D721Med (cell line): Measurements from ENCODE around the gene UNC45A.

Source experiments
- DNase-seq: peaks from one replicate; pipeline ENCODE4 v3.0.0; 2011; ENCODE audit warnings: low spot score; ENCODE audit not compliant: insufficient read length
- FAIRE-seq: peaks from 2 replicates; lab custom pipeline; 2011; peaks lifted over from hg19 to GRCh38; lab: Jason Lieb, UNC
- CTCF ChIP-seq: IDR thresholded peaks from 2 replicates; pipeline ENCODE4 v1.5.1; 2012; ENCODE audit warnings: mild to moderate bottlenecking, control low read depth; ENCODE audit not compliant: insufficient read depth; ENCODE audit errors: missing control alignments

UNC45A gene

GRCh38 chr15:90931828-90932659 lies 3.0 kb upstream of the UNC45A start, which contains the start of gene HDDC3:
Gene HDDC3, minus strand, starts transcription at chr15:90932549. Its CDS starts 9 bp downstream, at chr15:90932540.
- FAIRE-seq (no peak), DNase-seq (peak; percentile 94)
- peak; percentile 67 for TF ChIP-seq CTCF

- no peak for FAIRE-seq
- no peak for DNase-seq
- TF ChIP-seq CTCF: no peak
Observed at GRCh38 chr15:90932660-90932991, 2.5 kb upstream of the UNC45A start.

GRCh38 chr15:90933301-90933700 lies 1.8 kb upstream of the UNC45A start:
- DNase-seq (no peak), FAIRE-seq (no peak)
- no peak for TF ChIP-seq CTCF

GRCh38 chr15:90934256-90934948 lies 683 bp upstream of the UNC45A start:
- DNase-seq (peak; percentile 81), FAIRE-seq (no peak)
- TF ChIP-seq CTCF: peak; percentile 93

- DNase-seq (no peak), FAIRE-seq (no peak)
- TF ChIP-seq CTCF: no peak
Observed at GRCh38 chr15:90936823-90937222, 1.7 kb downstream of the UNC45A start.

- FAIRE-seq (no peak), DNase-seq (no peak)
- TF ChIP-seq CTCF: no peak
Observed at GRCh38 chr15:90938261-90938660, 3.2 kb downstream of the UNC45A start.

- FAIRE-seq: no peak
- DNase-seq: no peak
- TF ChIP-seq CTCF: no peak
Observed at GRCh38 chr15:90939756-90940155, 4.7 kb downstream of the UNC45A start.
